ENCODE data around the gene TNNC1.

TNNC1 gene

DNA sequence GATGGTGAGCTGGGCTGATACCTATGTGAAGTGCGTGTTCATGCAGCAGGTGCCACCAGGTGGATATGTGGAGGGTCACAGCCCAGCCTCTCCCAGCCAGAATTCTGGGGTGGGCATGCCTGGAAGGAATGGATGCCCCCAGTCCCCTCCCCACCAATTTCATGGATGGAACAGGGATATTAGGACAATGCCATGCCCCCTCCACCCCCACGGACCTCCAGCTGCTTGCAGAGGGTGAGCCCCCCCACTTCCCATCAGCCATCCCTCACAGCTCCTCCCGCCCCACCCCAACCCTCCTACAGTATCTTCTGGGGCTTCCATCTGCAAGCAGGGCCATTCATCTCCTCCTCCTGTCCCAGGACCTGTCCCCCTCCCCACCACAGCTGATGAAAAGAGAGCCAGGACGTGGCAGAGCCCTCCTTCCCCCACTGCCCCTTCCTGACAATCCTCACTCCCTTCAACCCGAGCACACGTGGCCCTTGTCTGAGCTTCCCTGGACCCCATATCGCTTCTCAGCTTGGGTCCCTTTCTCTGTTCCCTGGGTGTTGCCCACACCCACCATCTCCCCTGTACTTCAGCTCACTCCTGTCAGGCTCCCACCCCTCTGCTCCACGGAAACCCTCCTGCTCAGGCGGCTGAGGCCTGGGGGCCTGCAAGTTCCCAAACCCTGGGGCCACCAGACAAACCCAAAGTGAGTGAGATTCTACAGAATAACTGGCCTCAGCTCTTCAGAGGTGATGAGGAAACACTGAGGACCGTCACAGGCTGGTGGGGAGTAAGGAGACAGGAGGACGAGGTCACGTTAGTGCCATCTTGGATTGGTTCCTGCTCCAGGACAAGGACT is 6.1 kb downstream of the TNNC1 start:
- TF ChIP-seq, protein P1, sequence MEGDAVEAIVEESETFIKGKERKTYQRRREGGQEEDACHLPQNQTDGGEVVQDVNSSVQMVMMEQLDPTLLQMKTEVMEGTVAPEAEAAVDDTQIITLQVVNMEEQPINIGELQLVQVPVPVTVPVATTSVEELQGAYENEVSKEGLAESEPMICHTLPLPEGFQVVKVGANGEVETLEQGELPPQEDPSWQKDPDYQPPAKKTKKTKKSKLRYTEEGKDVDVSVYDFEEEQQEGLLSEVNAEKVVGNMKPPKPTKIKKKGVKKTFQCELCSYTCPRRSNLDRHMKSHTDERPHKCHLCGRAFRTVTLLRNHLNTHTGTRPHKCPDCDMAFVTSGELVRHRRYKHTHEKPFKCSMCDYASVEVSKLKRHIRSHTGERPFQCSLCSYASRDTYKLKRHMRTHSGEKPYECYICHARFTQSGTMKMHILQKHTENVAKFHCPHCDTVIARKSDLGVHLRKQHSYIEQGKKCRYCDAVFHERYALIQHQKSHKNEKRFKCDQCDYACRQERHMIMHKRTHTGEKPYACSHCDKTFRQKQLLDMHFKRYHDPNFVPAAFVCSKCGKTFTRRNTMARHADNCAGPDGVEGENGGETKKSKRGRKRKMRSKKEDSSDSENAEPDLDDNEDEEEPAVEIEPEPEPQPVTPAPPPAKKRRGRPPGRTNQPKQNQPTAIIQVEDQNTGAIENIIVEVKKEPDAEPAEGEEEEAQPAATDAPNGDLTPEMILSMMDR (conservative IDR thresholded peaks at IDR 0.05; ENCODE audit: low read depth), result no peak
- H3K27ac ChIP-seq, result no peak overlapping the region
- CTCF ChIA-PET, result interaction anchor here (0.6 to 1.1 kb wide), 6 partner anchors 9 to 177 kb away, joined by 3 to 4 read pairs (median 3); no protein-coding TSS in a partner anchor
- POLR2A ChIA-PET (ENCODE audit: low non-redundant PET), result no interaction called here
- no peak for DNase-seq (ENCODE audit: low spot score)

DNA sequence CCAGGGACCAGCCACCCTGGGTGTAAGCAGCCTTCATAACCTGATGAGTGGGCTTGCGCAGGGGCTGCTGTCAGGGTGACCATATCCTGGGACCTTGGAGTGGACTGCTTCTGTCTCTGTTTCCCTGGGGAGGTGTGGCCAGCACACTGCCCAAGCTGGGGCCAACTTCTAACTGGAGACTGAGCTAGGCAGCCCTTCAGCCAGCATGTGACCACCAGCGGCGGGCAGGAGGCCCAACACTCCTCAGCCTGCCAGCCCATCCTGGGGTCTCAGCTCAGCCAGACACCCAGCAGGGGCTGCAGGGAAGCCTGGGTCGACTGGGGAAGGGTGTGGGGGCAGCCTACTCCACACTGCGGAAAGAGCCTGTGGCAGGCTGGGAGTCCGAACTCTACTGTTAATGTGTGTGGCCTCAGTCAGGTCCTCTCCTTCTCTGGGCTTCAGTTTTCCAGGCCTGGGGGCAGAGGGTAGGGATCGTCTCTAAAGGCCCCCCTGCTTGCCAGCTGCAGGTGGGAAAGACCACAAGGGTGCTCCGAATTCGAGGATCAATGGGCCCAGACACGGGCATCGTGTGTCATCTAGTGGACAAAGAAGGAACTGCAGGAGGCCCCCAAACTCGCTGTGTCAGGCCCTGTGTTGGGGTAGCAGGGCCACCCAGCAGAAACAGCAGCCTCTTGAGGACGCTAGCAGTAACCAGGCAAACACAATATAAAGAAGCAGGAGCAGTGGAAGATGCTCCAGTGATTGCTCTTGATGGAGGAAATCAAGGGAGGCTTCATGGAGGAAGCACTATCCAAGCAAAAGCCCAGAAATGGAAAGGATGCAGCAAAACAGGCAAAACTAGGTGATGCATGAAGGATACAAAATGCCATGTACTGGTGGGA is 7.0 kb downstream of the TNNC1 start:
- CTCF ChIA-PET, result interaction anchor here (0.5 to 1.5 kb wide), 9 partner anchors 14 to 176 kb away, joined by 3 to 8 read pairs (median 3); no protein-coding TSS in a partner anchor
- DNase-seq (ENCODE audit: low spot score), result peak; percentile 48
- POLR2A ChIA-PET (ENCODE audit: low non-redundant PET), result no interaction called here
- H3K27ac ChIP-seq, result no peak overlapping the region
- TF ChIP-seq, protein P1 (conservative IDR thresholded peaks at IDR 0.05; ENCODE audit: low read depth), result peak; percentile 99

DNA sequence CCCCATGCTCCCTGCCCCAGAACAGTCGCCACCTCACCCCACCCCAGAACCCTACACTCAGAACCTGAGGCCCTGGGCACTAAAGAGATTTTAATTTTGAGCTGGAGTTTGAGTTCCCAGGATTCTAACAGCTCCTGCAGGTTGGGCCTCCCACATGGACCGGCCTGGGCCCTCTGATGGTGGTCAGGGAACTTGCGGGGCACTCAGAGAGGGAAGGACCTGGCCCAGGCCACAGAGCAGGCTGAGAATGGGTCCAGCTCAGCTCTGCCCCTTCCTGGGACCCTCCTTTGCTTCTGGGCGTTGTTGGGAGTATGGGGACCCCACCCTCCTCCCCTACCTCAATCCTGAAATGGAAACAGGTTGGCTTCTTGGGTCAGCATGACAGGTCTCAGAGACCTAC is 7.8 kb downstream of the TNNC1 start:
- TF ChIP-seq, protein P1 (conservative IDR thresholded peaks at IDR 0.05; ENCODE audit: low read depth), result no peak
- ChIA-PET POLR2A (ENCODE audit: low non-redundant PET) (no interaction called here), CTCF (interaction anchor here (0.6 to 1.5 kb wide), 4 partner anchors 13 to 64 kb away, joined by 3 to 8 read pairs (median 8); no protein-coding TSS in a partner anchor)
- no peak overlapping the region for H3K27ac ChIP-seq
- no peak for DNase-seq (ENCODE audit: low spot score)

DNA sequence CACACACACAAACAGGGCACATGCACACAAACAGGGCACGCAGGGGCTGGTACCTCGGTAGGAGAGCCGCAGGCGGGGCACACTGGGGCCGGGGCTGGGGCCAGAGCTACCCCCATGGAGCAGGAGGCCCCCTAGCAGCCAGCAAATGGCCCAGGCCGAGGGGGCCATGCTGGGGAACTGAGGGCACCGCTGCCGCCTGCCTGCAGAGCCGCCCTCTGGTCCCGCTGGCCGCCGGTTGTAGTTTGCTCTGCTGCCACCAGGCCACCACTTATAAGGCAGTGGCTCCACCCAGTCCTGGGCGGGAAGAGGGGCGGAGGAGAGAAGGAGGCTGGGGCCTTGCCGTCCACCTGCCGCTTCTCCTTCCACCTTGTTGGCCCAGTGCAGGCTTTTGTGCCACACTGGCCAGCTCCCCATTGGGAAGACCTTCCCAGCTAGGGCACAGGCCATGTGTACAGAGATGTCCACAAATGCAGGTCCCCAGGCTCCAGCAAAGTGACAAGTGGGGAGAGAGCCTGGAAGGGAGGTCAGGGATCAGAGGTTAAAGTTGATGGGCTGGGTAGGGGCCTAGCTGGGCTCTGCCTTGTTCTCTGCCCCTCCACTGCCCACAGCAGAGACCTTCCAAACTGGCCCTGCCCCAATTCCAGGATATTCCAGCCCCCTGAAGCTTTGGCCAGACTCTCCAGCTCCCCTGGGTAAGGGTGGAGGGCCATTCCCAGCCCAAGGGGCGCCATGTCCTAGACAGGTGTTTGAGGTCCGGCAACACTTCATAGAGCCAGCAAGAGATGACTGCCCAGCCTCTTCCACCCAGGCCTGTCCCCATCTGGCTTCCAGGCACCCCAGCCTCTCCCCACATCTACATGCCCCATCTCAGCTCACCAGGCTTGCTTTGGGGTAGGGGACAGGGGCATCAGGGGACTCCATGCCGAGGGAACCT is 8.7 kb downstream of the TNNC1 start, which contains the start of gene SEMA3G:
TSS of gene SEMA3G (minus strand) at position 244 of the 934 bp plus-strand sequence. CDS start at position 168, 76 bp downstream.
- POLR2A ChIA-PET (ENCODE audit: low non-redundant PET), result no interaction called here
- DNase-seq (ENCODE audit: low spot score), result peak; percentile 25
- TF ChIP-seq, protein P1 (conservative IDR thresholded peaks at IDR 0.05; ENCODE audit: low read depth), result 0 out of 2 replicates have a peak, but pooled peaks have one; percentile 26
- CTCF ChIA-PET, result interaction anchor here (0.8 to 1.5 kb wide), 2 partner anchors 33 to 135 kb away, joined by 3 to 8 read pairs; no protein-coding TSS in a partner anchor
- no peak within 1 kb of the TSS for H3K27ac ChIP-seq

DNA sequence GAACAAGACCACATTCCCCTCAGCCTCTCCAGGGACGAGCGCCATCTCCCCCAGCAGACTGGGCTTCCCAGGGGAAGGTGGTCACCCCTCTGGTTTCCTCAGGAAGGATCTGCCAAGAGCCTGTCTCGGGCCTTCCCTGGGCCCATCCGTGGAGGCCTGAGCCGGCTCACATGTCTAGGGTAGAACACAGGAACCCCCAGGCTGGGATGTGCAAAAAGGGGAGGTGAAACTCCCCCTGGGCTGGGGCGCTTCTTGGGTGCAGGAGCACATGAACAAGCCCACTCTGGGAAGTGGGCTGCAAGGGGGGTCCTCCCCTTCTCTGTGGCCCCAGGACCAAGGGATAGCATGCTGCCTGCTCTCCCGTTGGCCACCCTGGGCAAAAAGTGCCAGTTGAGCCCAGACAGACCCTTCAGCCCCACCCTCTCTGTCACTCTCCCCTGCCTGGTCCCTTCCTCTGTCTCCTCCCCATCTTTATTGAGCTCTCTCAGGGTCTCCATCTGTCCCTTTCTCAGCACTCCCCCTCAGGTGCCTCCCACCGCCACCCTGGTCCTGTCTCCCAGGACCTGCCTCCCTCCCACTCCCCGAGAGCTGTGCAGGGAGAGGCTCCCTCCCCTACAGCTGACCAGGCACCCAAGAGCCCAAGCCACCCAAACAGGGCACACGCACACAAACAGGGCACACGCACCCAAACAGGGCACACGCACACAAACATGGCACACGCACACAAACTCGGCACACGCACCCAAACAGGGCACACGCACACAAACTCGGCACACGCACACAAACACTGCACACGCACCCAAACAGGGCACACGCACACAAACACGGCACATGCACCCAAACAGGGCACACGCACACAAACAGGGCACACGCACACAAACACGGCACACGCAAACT is 9.8 kb downstream of the TNNC1 start:
- DNase-seq (ENCODE audit: low spot score), result no peak
- ChIA-PET POLR2A (ENCODE audit: low non-redundant PET) (no interaction called here), CTCF (interaction anchor here (0.7 kb wide), 1 partner anchor 13 kb away, joined by 3 read pairs; no protein-coding TSS in a partner anchor)
- TF ChIP-seq, protein P1 (conservative IDR thresholded peaks at IDR 0.05; ENCODE audit: low read depth), result no peak
- H3K27ac ChIP-seq, result no peak overlapping the region
